K562 (cell line): Measurements from ENCODE around the gene MAPKAPK2. TPM values are rescaled to one million over a fixed set of nuclear protein-coding genes. Genes with fewer than 3 reads are reported as not detected.

Experiments
- FOSL1 ChIP-seq: fragments of 200-800 bp; sonication (Bioruptor generic); conservative IDR thresholded peaks from 2 replicates; pipeline ENCODE4 v1.6.1; 2016; ENCODE audit warnings: missing genetic modification characterization, missing compliant biosample characterization
- JUND ChIP-seq, 2 experiments: IDR thresholded peaks; 2 replicates in 1 of 2; 3 replicates in 1 of 2; pipeline ENCODE4 v1.6.1; 2011; ENCODE audit warnings: borderline replicate concordance in 2 of 2, low read depth in 2 of 2, low read length in 2 of 2, improper control_type of control experiment in 1 of 2, missing biosample characterization in 1 of 2, missing genetic modification characterization in 1 of 2, missing genetic modification reagents in 1 of 2
- NEUROD1 ChIP-seq: fragments of 150-350 bp; IDR thresholded peaks from 2 replicates; pipeline ENCODE4 v1.6.1; 2014; ENCODE audit warnings: borderline replicate concordance, low read length, low read depth; ENCODE audit not compliant: partially characterized antibody
- RREB1 ChIP-seq: fragments of 250-450 bp; sonication (Bioruptor Pico); IDR thresholded peaks from 2 replicates; pipeline ENCODE4 v1.4.0; 2020
- SREBF1 ChIP-seq: fragments of 150-350 bp; IDR thresholded peaks from 2 replicates; pipeline ENCODE4 v1.6.1; 2014; ENCODE audit warnings: antibody characterized with exemption, low read depth, low read length, borderline replicate concordance
- SRSF3 ChIP-seq: fragments of 200-400 bp; formaldehyde crosslinking; IDR thresholded peaks from 2 replicates; pipeline ENCODE4 v1.6.1; 2016; ENCODE audit warnings: mild to moderate bottlenecking, low read length, moderate library complexity; ENCODE audit not compliant: insufficient read depth
- TARDBP ChIP-seq: fragments of 450-650 bp; IDR thresholded peaks from 2 replicates; pipeline ENCODE4 v1.6.1; 2016
- ZNF143 ChIP-seq: sonication (generic); formaldehyde crosslinking; IDR thresholded peaks from 2 replicates; pipeline ENCODE4 v1.9.0; 2022; ENCODE audit warnings: mild to moderate bottlenecking, missing genetic modification reagents
- ZNF57 ChIP-seq: fragments of 450-650 bp; formaldehyde crosslinking; IDR thresholded peaks from 2 replicates; pipeline ENCODE4 v1.4.0; 2020; ENCODE audit warnings: mild to moderate bottlenecking, moderate library complexity
- polyA plus RNA-seq, 8 experiments: library from polyadenylated mRNA; depleted of rRNA in 4 of 8; stranded (reverse) in 5 of 8; unstranded in 3 of 8; fragments of >200 nt; fragmentation: Nextera tagmentation in 2 of 8; fragmentation: Illumina TruSeq in 1 of 8; extraction: Ambion mirVana in 2 of 8; extraction: Trizol in 1 of 8; gene quantifications; 2 replicates each; pipeline versions ENCODE4 v1.2.1 to v1.2.3, GENCODE V29; 2011 to 2014; ENCODE audit warnings: inconsistent platforms in 1 of 8, missing spikeins in 1 of 8
- total RNA-seq, 7 experiments: library from RNA; depleted of rRNA in 6 of 7; stranded (reverse); fragments of >200 nt in 6 of 7; fragmentation: Illumina TruSeq in 2 of 7; extraction: Trizol in 2 of 7; gene quantifications; 2 replicates each; pipeline versions ENCODE4 v1.2.1 to v1.2.3, GENCODE V29; 2011 to 2021; ENCODE audit warnings: low replicate concordance in 1 of 7
- TF ChIP-seq, protein P1 (sequence below), 3 experiments: fragments of 200-800 bp in 1 of 3; sonication (Bioruptor generic) in 1 of 3; sonication (generic) in 1 of 3; formaldehyde crosslinking in 1 of 3; IDR thresholded peaks; 2 replicates each; pipeline versions ENCODE4 v1.6.1 to v1.8.0; 2016 to 2022; ENCODE audit warnings: mild to moderate bottlenecking in 2 of 3, missing compliant biosample characterization in 2 of 3, missing genetic modification characterization in 2 of 3, missing genetic modification reagents in 1 of 3

Gene MAPKAPK2
- total and polyA plus RNA-seq, 9 of the 15 experiments (the other 6 are each of a cell fraction or from before 2014, with no cell fraction given): 0.63 to 94.2 (median 52.1) TPM

- TF ChIP-seq NEUROD1 (no peak), TARDBP (no peak), SRSF3 (no peak), ZNF57 (no peak), FOSL1 (peak; percentile 57; the same call in 1 of the 2 replicates), JUND (IDR thresholded peaks at IDR 0.05; ENCODE audit: borderline replicate concordance, low read depth, low read length) (no peak), JUND (tag; IDR thresholded peaks at IDR 0.05; ENCODE audit: borderline replicate concordance, low read depth, low read length) (no peak), ZNF143 (CRISPR knock-in tag) (no peak), RREB1 (no peak), SREBF1 (no peak)
- TF ChIP-seq, protein P1, sequence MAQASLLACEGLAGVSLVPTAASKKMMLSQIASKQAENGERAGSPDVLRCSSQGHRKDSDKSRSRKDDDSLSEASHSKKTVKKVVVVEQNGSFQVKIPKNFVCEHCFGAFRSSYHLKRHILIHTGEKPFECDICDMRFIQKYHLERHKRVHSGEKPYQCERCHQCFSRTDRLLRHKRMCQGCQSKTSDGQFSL (CRISPR knock-in tag; IDR thresholded peaks at IDR 0.05): peak; percentile 36; the same call in 1 of the 2 replicates
- TF ChIP-seq, protein P1 (tag; IDR thresholded peaks at IDR 0.05): no peak
Observed at GRCh38 chr1:206685334-206685768, 646 bp downstream of the MAPKAPK2 start (continued).
